ENCODE results near the gene PHYHD1.

Gene PHYHD1

DNA sequence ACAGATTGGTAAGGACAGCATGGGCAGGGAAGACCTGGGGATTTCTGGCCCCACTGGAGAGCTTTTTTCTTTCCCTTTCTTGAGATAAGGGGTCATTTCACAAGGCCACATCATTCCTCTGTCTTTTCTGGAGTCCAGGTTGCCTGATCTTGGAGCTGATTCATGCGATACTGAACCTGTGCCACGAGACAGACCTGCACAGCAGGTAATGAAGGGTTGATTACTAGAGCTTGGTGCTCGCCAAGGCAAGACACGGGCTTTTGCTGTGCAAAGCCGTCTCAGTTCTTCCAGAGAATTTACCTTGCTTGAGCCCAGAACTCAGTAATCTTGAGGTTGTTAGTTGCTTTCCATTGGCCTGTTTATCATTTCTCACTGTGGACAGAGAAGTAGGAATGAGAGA is 65.9 kb downstream of the PHYHD1 start:
- no peak for DNase-seq

DNA sequence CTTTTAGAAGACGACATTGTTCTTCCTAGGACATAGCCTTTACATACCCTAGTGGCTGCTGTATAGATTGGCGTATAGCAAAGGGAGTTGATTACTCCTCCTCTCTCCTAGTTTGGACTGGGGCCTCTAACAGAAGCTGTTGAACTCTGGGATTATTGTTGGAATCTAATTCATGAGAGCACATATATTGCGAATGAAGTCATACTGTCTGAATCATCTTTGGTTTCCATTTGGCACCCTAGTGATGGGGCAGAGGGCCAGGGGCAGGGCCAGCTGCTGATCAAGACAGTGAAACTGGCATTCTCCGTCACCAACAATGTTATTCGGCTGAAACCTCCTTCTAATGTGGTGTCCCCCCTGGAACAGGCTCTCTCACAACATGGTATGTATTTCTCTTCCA is 67.0 kb downstream of the PHYHD1 start:
- DNase-seq: no peak
